ENCODE results near the gene ELMO1. TPM values are rescaled to one million over a fixed set of nuclear protein-coding genes. Genes with fewer than 3 reads are reported as not detected.
"Not testable (repeated sequence)": the region's sequence is repeated elsewhere in the genome, so short reads cannot be mapped to it uniquely, and the experiment has no call there.

The ELMO1 gene
- total RNA-seq, 1 experiment from 2014 or later: 21.7 TPM

GRCh38 chr7:37187179-37187578, 261.5 kb downstream of the ELMO1 start:
- no peak for DNase-seq (ENCODE audit: low read depth)

- no peak for DNase-seq (ENCODE audit: low read depth)
Measured at GRCh38 chr7:37186753-37187152, 261.9 kb downstream of the ELMO1 start.

GRCh38 chr7:37181550-37181932, 267.1 kb downstream of the ELMO1 start:
- DNase-seq (ENCODE audit: low read depth): no peak

- no peak for DNase-seq (ENCODE audit: low read depth)
Measured at GRCh38 chr7:37180828-37181549, 267.7 kb downstream of the ELMO1 start.

GRCh38 chr7:37176079-37176478, 272.6 kb downstream of the ELMO1 start:
- DNase-seq (ENCODE audit: low read depth): no peak

- DNase-seq (ENCODE audit: low read depth): no peak
Measured at GRCh38 chr7:37174460-37174859, 274.2 kb downstream of the ELMO1 start.

- DNase-seq (ENCODE audit: low read depth): no peak
Measured at GRCh38 chr7:37173670-37174069, 275.0 kb downstream of the ELMO1 start.

- DNase-seq (ENCODE audit: low read depth): no peak
Measured at GRCh38 chr7:37162106-37162505, 286.6 kb downstream of the ELMO1 start.

- no peak for DNase-seq (ENCODE audit: low read depth)
Measured at GRCh38 chr7:37160656-37161055, 288.0 kb downstream of the ELMO1 start.

GRCh38 chr7:37153376-37153775, 295.3 kb downstream of the ELMO1 start:
- no peak for DNase-seq (ENCODE audit: low read depth)

GRCh38 chr7:37151741-37152413, 296.8 kb downstream of the ELMO1 start:
- no peak for DNase-seq (ENCODE audit: low read depth)

GRCh38 chr7:37150856-37151255, 297.8 kb downstream of the ELMO1 start:
- no peak for DNase-seq (ENCODE audit: low read depth)

- no peak for DNase-seq (ENCODE audit: low read depth)
Measured at GRCh38 chr7:37150180-37150579, 298.5 kb downstream of the ELMO1 start.

GRCh38 chr7:37149773-37150124, 298.9 kb downstream of the ELMO1 start:
- DNase-seq (ENCODE audit: low read depth): no peak

GRCh38 chr7:37149051-37149772, 299.5 kb downstream of the ELMO1 start:
- DNase-seq (ENCODE audit: low read depth): no peak

GRCh38 chr7:37145682-37146081, 303.0 kb downstream of the ELMO1 start:
- no peak for DNase-seq (ENCODE audit: low read depth)

GRCh38 chr7:37144423-37144822, 304.2 kb downstream of the ELMO1 start:
- no peak for DNase-seq (ENCODE audit: low read depth)

GRCh38 chr7:37142958-37143357, 305.7 kb downstream of the ELMO1 start:
- DNase-seq (ENCODE audit: low read depth): no peak

GRCh38 chr7:37141742-37142141, 306.9 kb downstream of the ELMO1 start:
- DNase-seq (ENCODE audit: low read depth): no peak

GRCh38 chr7:37133902-37134301, 314.8 kb downstream of the ELMO1 start:
- not testable (repeated sequence) for DNase-seq (ENCODE audit: low read depth)

- DNase-seq (ENCODE audit: low read depth): no peak
Measured at GRCh38 chr7:37131855-37132254, 316.8 kb downstream of the ELMO1 start.

GRCh38 chr7:37129035-37129425, 319.6 kb downstream of the ELMO1 start:
- no peak for DNase-seq (ENCODE audit: low read depth)
